ENCODE measurements around the gene PGLYRP4. TPM values are rescaled to one million over a fixed set of nuclear protein-coding genes. Genes with fewer than 3 reads are reported as not detected.

Gene PGLYRP4
- total RNA-seq = not detected
- polyA plus RNA-seq = not detected
- long read RNA-seq, donor 1 = 0 reads
- long read RNA-seq, donor 2 = 0 reads
- long read RNA-seq, donor 3 = 0 reads
- long read RNA-seq, donor 4 = 0 reads
- long read RNA-seq, donor 5 = 0 reads
- long read RNA-seq, donor 6 = 0 reads
- long read RNA-seq, donor 7 = 0 reads
- long read RNA-seq, donor 8 = 0 reads
- long read RNA-seq, donor 9 = 0 reads
- long read RNA-seq, donor 10 = 0 reads

GRCh38 chr1:153348511-153349362 lies at the start of gene PGLYRP4:
Gene PGLYRP4, minus strand, starts transcription at chr1:153348841. Its CDS starts 909 bp downstream, at chr1:153347932.
- Histone ChIP-seq H3K27ac (no peak within 1 kb of the TSS), H3K27me3 (peaks cover 35% of the 10 kb centered on the region), H3K4me3 (no peak within 1 kb of the TSS), H3K4me1 (replicated peaks in 1 of 2) (no peaks in the 10 kb centered on the region), H3K36me3 (replicated peaks in 1 of 2) (no peaks in the 10 kb centered on the region), H3K9me3 (replicated peaks in 1 of 3) (no peaks in the 10 kb centered on the region)
- TF ChIP-seq CTCF (IDR thresholded peaks at IDR 0.05) (no peak), POLR2A (IDR thresholded peaks at IDR 0.05) (no peak)
- intact Hi-C loops (cut with DNase I) = no loop called here
- DNase-seq = peak in 1 of 7 donors; percentile 6
- WGBS, 4 donors = 52 to 66% (median 62%) methylated on average over 8 to 10 of the region's 10 CpGs

- no peak for DNase-seq
- Histone ChIP-seq H3K27ac (no peak overlapping the region), H3K4me1 (replicated peaks in 1 of 2) (no peaks in the 10 kb centered on the region), H3K4me3 (no peak overlapping the region), H3K9me3 (replicated peaks in 1 of 3) (no peaks in the 10 kb centered on the region), H3K27me3 (no peaks in the 10 kb centered on the region), H3K36me3 (replicated peaks in 1 of 2) (no peaks in the 10 kb centered on the region)
- intact Hi-C loops (cut with DNase I) = no loop called here
- 64 to 81% (median 75%) methylated on average over 3 to 6 of the region's 6 CpGs for WGBS, 4 donors
- TF ChIP-seq CTCF (IDR thresholded peaks at IDR 0.05) = no peak
Observed at GRCh38 chr1:153397924-153398651, 49.4 kb upstream of the PGLYRP4 start.

- Histone ChIP-seq H3K9me3 (replicated peaks in 1 of 3) (no peaks in the 10 kb centered on the region), H3K27me3 (no peaks in the 10 kb centered on the region), H3K4me3 (no peak overlapping the region), H3K4me1 (replicated peaks in 1 of 2) (no peaks in the 10 kb centered on the region), H3K27ac (no peak overlapping the region), H3K36me3 (replicated peaks in 1 of 2) (no peaks in the 10 kb centered on the region)
- DNase-seq = no peak
- 80 to 87% (median 86%) methylated on average over 13 to 19 of the region's 19 CpGs for WGBS, 4 donors
- no peak for TF ChIP-seq POLR2A (IDR thresholded peaks at IDR 0.05)
- TF ChIP-seq CTCF (IDR thresholded peaks at IDR 0.05) = no peak
- intact Hi-C loops (cut with DNase I) = no loop called here
Observed at GRCh38 chr1:153397051-153397923, 48.6 kb upstream of the PGLYRP4 start.

Data from adrenal gland (tissue), 19 donors.